ENCODE measurements around the gene NMU. TPM values are rescaled to one million over a fixed set of nuclear protein-coding genes. Genes with fewer than 3 reads are reported as not detected.

The NMU gene
- total and polyA plus RNA-seq, 9 of the 15 experiments (the other 6 are each of a cell fraction or from before 2014, with no cell fraction given), result 73.8 to 846 (median 599) TPM

DNA sequence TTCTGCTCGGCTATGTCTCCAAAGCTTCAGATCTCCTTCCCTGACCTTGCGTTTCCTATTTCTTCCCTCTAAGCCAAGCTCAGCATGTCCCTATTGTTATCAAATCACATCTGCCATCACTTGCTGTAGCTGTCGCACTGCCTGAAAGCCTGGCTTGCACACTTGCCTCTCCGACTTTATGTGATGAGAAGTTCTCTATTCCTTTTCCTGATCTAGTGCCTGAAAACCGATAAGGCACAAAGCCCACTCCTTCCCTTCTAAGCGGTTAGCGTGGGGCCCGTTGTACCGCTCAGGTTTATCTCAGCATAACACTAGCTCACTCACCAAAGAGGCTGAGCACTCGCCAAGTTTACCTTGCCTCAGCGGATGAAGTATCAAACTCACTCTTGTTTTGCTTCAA lies 816 bp downstream of the NMU start (continued):
- TF ChIP-seq SIRT6 (IDR thresholded peaks at IDR 0.05; ENCODE audit: low read depth, low read length) (no peak), ELF2 (CRISPR knock-in tag; IDR thresholded peaks at IDR 0.05) (0 out of 2 replicates have a peak, but pooled peaks have one; percentile 50), MTF1 (CRISPR knock-in tag; IDR thresholded peaks at IDR 0.05; ENCODE audit: borderline replicate concordance) (no peak), FUS (optimal IDR thresholded peaks at IDR 0.05; ENCODE audit: low read depth, low read length) (no peak), CCAR2 (IDR thresholded peaks at IDR 0.05; ENCODE audit: low read depth, low read length) (no peak), ZNF766 (CRISPR knock-in tag; conservative IDR thresholded peaks at IDR 0.05) (no peak), ZNF586 (CRISPR knock-in tag; conservative IDR thresholded peaks at IDR 0.05) (no peak), SIX5 (IDR thresholded peaks at IDR 0.05; ENCODE audit: borderline replicate concordance in 1 of 2, insufficient read depth in 1 of 2, low read depth in 1 of 2, low read length in 2 of 2) (no peak), TAF9B (IDR thresholded peaks at IDR 0.05; ENCODE audit: partially characterized antibody) (no peak), U2AF1 (optimal IDR thresholded peaks at IDR 0.05; ENCODE audit: low read depth, low read length) (no peak), TSC22D4 (tag; IDR thresholded peaks at IDR 0.05) (no peak), ZNF830 (CRISPR knock-in tag; IDR thresholded peaks at IDR 0.05) (no peak), NELFE (IDR thresholded peaks at IDR 0.05; ENCODE audit: insufficient read depth, insufficient read length) (no peak), RAD21 (CRISPR knock-in tag; conservative IDR thresholded peaks at IDR 0.05 in 1 of 2, IDR thresholded peaks at IDR 0.05 in 1 of 2) (no peak), ETS2 (tag; IDR thresholded peaks at IDR 0.05; ENCODE audit: borderline replicate concordance, poor library complexity, severe bottlenecking) (no peak), POLR2AphosphoS5 (IDR thresholded peaks at IDR 0.05; ENCODE audit: control insufficient read depth, insufficient read depth, low read depth, low read length) (peak; percentile 52; the same call in 1 of the 2 replicates), SRSF3 (IDR thresholded peaks at IDR 0.05; ENCODE audit: insufficient read depth, low read length) (no peak), ATF1 (CRISPR knock-in tag; IDR thresholded peaks at IDR 0.05) (no peak), ATF1 (tag; IDR thresholded peaks at IDR 0.05) (no peak), ZNF354B (CRISPR knock-in tag; IDR thresholded peaks at IDR 0.05) (no peak), COPS2 (conservative IDR thresholded peaks at IDR 0.05) (no peak), HDAC1 (IDR thresholded peaks at IDR 0.05) (peak in 1 of 2 experiments; percentile 73; a peak in 2 of 4 replicates), MAZ (CRISPR knock-in tag; conservative IDR thresholded peaks at IDR 0.05 in 1 of 2, IDR thresholded peaks at IDR 0.05 in 1 of 2) (0 out of 4 replicates have a peak, but pooled peaks of 1 of the 2 experiments have one; percentile 5), CAMTA2 (CRISPR knock-in tag; conservative IDR thresholded peaks at IDR 0.05) (no peak), TAF7 (tag; IDR thresholded peaks at IDR 0.05) (no peak)
- TF ChIP-seq, protein P1, sequence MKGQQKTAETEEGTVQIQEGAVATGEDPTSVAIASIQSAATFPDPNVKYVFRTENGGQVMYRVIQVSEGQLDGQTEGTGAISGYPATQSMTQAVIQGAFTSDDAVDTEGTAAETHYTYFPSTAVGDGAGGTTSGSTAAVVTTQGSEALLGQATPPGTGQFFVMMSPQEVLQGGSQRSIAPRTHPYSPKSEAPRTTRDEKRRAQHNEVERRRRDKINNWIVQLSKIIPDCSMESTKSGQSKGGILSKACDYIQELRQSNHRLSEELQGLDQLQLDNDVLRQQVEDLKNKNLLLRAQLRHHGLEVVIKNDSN (CRISPR knock-in tag; IDR thresholded peaks at IDR 0.05), result no peak
- TF ChIP-seq, protein P2, sequence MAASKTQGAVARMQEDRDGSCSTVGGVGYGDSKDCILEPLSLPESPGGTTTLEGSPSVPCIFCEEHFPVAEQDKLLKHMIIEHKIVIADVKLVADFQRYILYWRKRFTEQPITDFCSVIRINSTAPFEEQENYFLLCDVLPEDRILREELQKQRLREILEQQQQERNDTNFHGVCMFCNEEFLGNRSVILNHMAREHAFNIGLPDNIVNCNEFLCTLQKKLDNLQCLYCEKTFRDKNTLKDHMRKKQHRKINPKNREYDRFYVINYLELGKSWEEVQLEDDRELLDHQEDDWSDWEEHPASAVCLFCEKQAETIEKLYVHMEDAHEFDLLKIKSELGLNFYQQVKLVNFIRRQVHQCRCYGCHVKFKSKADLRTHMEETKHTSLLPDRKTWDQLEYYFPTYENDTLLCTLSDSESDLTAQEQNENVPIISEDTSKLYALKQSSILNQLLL (CRISPR knock-in tag; IDR thresholded peaks at IDR 0.05; ENCODE audit: borderline replicate concordance), result no peak
- TF ChIP-seq, protein P3, sequence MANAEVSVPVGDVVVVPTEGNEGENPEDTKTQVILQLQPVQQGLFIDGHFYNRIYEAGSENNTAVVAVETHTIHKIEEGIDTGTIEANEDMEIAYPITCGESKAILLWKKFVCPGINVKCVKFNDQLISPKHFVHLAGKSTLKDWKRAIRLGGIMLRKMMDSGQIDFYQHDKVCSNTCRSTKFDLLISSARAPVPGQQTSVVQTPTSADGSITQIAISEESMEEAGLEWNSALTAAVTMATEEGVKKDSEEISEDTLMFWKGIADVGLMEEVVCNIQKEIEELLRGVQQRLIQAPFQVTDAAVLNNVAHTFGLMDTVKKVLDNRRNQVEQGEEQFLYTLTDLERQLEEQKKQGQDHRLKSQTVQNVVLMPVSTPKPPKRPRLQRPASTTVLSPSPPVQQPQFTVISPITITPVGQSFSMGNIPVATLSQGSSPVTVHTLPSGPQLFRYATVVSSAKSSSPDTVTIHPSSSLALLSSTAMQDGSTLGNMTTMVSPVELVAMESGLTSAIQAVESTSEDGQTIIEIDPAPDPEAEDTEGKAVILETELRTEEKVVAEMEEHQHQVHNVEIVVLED (CRISPR knock-in tag; IDR thresholded peaks at IDR 0.05), result no peak

Measured in K562 (cell line).